ENCODE results near the gene DNAH17.

- no peak for TF ChIP-seq POLR2A (IDR thresholded peaks at IDR 0.05; ENCODE audit: control extremely low read depth in 1 of 2, low read depth in 2 of 2, low read length in 2 of 2)
- no peak for TF ChIP-seq CREB1 (IDR thresholded peaks at IDR 0.05)
- no peak for TF ChIP-seq CBX8 (IDR thresholded peaks at IDR 0.05; ENCODE audit: borderline replicate concordance, low read depth, low read length)
- no peak for TF ChIP-seq SRF (IDR thresholded peaks at IDR 0.05; ENCODE audit: low read depth, low read length)
- TF ChIP-seq SP1 (IDR thresholded peaks at IDR 0.05; ENCODE audit: low read depth, low read length): no peak
- TF ChIP-seq, protein P1, sequence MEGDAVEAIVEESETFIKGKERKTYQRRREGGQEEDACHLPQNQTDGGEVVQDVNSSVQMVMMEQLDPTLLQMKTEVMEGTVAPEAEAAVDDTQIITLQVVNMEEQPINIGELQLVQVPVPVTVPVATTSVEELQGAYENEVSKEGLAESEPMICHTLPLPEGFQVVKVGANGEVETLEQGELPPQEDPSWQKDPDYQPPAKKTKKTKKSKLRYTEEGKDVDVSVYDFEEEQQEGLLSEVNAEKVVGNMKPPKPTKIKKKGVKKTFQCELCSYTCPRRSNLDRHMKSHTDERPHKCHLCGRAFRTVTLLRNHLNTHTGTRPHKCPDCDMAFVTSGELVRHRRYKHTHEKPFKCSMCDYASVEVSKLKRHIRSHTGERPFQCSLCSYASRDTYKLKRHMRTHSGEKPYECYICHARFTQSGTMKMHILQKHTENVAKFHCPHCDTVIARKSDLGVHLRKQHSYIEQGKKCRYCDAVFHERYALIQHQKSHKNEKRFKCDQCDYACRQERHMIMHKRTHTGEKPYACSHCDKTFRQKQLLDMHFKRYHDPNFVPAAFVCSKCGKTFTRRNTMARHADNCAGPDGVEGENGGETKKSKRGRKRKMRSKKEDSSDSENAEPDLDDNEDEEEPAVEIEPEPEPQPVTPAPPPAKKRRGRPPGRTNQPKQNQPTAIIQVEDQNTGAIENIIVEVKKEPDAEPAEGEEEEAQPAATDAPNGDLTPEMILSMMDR (IDR thresholded peaks at IDR 0.05; ENCODE audit: control extremely low read depth in 1 of 3, insufficient read depth in 1 of 3, low read depth in 1 of 3, low read length in 3 of 3): no peak
- no peak for TF ChIP-seq MAFK (IDR thresholded peaks at IDR 0.05; ENCODE audit: low read depth, low read length)
- no peak for TF ChIP-seq SIN3A (conservative IDR thresholded peaks at IDR 0.05 in 1 of 2, IDR thresholded peaks at IDR 0.05 in 1 of 2; ENCODE audit: low read depth in 1 of 2, low read length in 2 of 2)
- no peak for TF ChIP-seq CHD2 (IDR thresholded peaks at IDR 0.05; ENCODE audit: low read length)
- TF ChIP-seq TAF7 (optimal IDR thresholded peaks at IDR 0.05; ENCODE audit: borderline replicate concordance, low read depth, low read length): no peak
- TF ChIP-seq, protein P2, sequence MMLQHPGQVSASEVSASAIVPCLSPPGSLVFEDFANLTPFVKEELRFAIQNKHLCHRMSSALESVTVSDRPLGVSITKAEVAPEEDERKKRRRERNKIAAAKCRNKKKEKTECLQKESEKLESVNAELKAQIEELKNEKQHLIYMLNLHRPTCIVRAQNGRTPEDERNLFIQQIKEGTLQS (IDR thresholded peaks at IDR 0.05; ENCODE audit: insufficient read depth, low read depth, low read length): no peak
- no peak for TF ChIP-seq TBP (IDR thresholded peaks at IDR 0.05; ENCODE audit: low read depth, low read length)
- TF ChIP-seq RBBP5 (IDR thresholded peaks at IDR 0.05; ENCODE audit: borderline replicate concordance, low read depth, low read length): no peak
Observed at GRCh38 chr17:78399028-78399692, 178.0 kb downstream of the DNAH17 start.
